Loucy (cell line): ENCODE results near the gene NDST4.

Source experiments
- CTCF ChIP-seq: fragments of 200-600 bp; sonication (generic); conservative IDR thresholded peaks from 2 replicates; pipeline ENCODE4 v1.5.1; 2014; ENCODE audit warnings: mild to moderate bottlenecking, antibody characterized with exemption, low read length
- EZH2phosphoT487 ChIP-seq: fragments of 200-600 bp; IDR thresholded peaks from 2 replicates; pipeline ENCODE4 v1.6.1; 2018; ENCODE audit warnings: antibody characterized with exemption, mild to moderate bottlenecking, moderate library complexity, borderline replicate concordance

DNA sequence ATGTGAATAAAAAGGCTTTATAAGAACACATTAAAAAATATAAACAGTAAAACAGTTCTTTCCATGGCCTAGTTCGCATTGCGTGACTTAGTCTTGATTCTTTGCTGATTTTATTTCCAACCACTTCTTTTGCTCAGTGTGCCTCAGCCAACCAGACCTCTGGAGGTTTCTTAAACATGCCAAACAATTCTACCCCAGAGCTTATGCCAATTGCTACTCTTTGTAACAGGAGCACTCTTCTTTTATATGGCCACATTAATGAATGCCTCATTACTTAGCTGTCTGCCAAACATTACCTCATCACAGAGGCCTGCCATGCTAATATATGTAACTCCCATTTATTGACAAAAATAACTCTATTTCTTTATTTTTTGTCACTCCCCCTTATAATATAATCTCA lies 202.3 kb downstream of the NDST4 start:
- TF ChIP-seq CTCF (no peak), EZH2phosphoT487 (no peak)
